Transverse colon (tissue), 4 donors: Measurements from ENCODE around the gene GRIP2.

Experiments
- CTCF ChIP-seq, 5 experiments: fragments of 200-600 bp in 3 of 5; fragments of 450-650 bp in 2 of 5; sonication (generic) in 3 of 5; IDR thresholded peaks; 1 replicate in 2 of 5; 2 replicates in 3 of 5; pipeline ENCODE4 v1.5.1; 2016 to 2017; ENCODE audit warnings: antibody characterized with exemption in 5 of 5, inconsistent platforms in 3 of 5, mild to moderate bottlenecking in 2 of 5, moderate library complexity in 1 of 5
- POLR2AphosphoS5 ChIP-seq, 3 donors: sonication (generic); formaldehyde crosslinking; IDR thresholded peaks; one replicate each; pipeline ENCODE4 v1.6.1; 2016; ENCODE audit warnings: antibody characterized with exemption in 3 of 3

- TF ChIP-seq CTCF (IDR thresholded peaks at IDR 0.05) = no peak
- no peak for TF ChIP-seq POLR2AphosphoS5 (IDR thresholded peaks at IDR 0.05)
Measured at GRCh38 chr3:14550651-14551611, 10.8 kb upstream of the GRIP2 start.
